ENCODE data around the gene SEC23B.

Gene SEC23B

DNA sequence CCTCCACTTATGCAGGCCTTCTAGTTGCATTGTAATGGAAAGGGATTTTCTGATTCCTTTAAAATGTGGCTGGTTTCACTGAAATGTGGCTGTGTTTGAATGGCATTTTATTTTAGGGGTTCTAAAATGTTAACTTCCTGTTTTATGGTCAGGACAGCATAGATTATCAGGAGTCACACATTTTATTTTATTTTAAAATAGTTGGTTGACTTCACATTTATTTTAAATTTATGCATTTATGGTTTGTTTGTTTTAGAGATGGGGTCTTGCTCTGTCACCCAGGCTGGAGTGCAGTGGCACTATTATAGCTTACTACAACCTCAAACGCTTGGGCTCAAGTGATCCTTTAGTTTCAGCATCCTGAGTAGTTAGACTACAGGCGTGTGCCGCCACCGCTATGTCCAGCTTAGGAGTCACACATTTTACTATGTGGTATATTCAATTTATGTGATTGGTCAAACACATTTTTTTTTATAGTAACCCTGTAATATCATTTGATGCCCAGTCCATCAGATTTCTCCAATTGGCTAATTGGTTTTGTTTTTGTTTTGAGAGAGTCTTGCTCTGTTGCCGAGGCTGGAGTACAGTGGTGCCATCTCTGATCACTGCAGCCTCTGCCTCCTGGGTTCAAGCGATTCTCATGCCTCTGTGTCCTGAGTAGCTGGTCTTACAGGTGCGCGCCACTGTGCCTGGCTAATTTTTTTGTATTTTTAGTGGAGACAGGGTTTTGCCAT lies 82.4 kb downstream of the SEC23B start:
- no peak for DNase-seq

DNA sequence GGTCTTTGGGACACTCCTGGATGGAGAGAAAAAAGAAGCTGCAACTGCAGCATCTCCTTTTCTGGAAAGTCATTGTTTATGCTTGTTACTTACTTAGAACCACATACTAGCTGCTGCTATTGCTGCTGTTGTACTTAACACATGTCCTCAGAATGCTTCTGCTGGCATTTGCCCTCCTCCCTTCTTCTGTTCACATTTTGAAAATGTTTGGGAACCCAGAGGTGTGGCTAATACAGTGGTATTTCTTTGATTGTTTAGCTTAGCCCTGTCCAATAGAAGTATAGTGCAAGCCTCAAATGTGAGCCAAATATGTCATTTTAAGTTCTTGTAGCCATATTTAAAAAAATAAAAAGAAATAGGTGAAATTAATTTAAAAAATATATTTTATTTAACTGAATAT lies 88.5 kb downstream of the SEC23B start:
- DNase-seq = no peak

DNA sequence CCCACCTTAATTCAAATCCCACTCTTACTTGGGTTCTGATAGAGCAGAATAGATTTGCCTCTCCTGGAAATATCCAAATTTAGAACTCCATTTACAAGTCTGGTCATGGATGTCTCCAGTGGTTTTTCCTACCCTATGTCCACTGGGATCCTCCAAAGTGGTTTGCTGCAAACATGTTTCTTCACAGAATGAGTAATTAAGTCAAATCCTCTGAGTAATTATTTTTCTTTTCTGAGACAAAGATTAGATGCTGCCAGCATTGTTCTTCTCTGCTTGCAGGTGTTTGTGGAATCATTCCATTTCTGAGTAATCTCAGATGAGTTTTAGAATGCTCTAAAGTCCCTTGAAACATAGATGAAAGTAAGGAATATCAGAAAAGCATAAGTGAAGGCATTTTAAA lies 102.0 kb downstream of the SEC23B start:
- no peak for DNase-seq
